KG1 (cell line): ENCODE results near the gene CBARP.

Experiments
- DNase-seq: peaks from one replicate; lab custom pipeline; 2025; lab: John Stamatoyannopoulos, UW

The CBARP gene

DNA sequence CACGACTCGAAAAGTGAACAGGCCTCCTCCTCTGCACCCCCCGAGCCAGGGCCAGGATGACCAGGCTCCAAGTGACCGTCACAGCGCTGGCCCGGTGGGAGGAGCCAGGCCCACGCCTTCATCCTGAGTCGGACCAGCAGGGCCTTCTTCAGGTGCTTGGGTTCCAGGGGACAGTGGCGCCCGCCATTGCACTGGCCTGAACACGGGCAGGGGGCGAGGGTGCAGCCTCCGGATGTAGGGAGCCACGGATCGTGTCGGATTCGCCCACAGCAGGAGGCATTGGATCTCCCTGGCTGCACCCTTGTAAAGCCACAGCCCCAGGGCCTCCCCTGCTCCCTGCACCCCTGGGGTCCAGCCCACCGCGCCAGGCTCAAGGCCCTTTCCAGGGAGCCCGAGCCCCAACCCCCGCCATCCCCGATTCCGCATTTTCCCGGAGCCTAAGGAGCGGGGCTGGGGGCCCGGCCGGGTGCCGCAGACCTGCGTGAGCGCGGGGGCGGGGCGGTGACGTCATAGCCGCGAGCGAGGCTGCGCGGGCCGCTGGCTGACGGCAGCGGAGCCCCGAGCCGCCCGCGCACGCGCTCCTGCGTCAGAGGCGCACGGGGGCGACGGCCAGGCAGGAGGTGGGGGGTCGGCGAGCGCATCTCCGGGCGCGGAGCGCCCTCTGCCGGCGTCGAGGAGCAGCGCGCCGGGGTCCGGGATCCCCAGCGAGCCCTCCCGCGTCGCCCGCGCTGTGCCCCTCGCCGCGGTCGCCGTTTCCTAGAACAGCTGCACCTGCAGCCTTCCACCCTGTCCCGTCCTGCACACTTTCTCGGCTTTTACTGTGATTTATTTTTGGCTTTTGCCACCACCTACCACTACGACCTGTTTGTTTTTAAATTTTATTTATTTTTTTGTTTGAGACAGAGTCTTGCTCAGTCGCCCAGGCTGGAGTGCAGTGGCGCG is 2.3 kb upstream of the CBARP start:
- peak; percentile 59 for DNase-seq

DNA sequence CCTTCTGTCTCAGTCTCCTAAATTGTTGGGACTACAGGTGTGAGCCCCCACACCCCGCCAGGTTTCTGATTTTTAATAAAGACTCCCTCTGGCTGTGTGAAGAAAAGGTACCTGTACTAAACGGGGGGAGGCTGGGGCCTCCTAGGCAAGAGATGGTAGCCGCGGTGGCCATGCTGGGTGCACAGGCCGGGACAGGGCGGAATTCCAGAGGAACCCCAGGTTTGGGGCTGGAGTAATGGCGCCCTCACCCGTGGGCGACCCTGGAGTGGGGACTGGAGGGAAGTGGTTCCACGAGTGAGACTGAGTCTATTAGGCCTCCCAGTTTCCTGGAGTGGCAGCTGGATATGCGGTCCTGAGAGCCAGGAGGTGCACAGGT is 1.6 kb upstream of the CBARP start:
- no peak for DNase-seq

DNA sequence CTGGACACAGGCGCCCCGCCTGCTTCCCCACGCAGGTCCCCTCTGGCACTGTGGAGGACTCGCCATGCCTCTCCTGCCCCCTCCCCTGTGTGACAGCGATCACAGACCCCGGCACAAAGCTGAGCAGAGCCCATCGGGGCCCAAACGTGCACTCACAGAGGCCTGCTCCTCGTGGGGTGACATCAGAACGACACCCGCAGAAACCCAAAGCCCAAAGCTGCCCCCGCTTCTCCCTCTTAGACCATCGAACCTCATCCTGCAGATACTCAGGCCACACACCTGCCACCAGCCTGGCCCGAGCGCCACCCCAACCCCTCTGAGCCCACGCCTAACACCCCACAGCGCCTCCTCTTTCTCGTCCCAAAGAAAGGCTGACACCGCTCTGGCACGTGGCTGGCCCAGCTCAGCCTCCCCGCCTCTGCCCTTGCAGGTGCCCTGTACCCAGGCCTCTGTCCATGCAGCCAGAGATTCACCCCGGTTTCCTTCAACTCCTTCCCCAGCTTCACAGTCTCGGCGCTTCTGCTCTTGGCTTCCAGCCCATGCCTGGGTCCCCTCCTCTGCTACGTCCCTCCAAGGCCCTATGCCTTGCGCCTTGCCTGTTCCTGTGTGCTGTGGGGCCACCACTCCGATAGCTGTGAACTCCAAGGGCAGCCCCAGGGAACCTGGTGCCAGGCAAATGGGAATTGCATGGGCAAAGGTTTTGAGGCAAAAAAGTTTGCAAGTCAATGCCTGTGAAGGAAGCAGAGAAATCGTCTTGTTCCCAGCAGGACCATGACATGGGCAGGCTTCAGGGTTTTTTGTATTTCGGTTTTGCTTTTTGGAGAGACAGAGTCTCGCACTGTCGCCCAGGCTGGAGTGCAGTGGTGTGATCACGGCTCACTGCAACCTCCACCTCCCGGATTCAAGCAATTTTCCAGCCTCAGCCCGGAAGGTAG is 831 bp upstream of the CBARP start:
- no peak for DNase-seq

DNA sequence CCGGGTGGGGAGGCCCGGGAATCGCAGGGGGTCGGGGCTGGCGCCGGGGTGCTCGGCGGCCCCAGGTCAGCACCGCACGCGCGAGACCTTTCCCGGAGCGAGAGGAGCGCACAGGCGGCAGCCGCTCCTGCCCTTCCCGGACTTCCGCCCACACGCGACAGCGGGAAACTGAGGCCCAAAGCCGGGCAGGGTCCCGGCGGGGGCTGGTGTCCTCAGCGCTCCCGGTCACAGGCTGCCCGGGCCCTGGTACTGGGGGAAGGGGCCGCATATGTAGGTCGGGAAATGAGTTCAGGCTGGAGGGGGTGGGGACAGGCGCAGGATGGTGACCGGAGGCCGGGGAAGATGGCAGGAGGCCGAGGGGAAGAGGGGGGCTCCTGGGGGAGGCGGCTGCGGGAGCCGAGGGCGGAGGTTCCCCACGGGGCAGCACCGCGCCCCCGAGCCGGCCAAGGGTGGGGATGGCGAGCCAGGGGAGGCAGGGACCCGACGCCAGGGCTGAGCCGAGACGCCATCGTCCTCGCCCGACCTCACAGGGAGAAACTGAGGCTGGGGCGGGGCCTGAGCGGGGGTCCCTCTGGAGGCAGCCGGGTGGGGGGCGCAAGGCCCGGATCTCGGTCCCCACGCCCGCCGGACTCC is 662 bp downstream of the CBARP start:
- DNase-seq: no peak

DNA sequence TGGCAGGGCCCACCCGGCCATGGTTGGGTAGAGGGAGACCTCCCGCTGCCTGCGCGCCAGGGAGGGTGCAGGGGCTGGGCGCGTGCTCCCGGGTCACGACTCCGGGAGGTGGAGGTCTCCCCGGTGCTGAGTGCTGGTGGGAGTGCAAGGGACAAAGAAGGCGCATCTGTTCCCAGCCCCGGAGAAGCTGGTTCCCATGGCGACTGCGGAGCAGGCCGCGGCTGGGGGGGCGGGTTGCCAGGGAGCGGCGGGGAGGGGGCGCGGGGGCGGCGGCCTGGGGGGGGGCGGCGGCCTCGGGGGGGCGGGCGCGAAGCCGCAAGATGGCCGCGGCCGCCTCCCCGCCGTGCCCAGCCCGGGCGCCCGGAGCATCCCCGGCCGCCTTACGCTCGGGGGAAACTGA is 1.2 kb downstream of the CBARP start:
- no peak for DNase-seq

DNA sequence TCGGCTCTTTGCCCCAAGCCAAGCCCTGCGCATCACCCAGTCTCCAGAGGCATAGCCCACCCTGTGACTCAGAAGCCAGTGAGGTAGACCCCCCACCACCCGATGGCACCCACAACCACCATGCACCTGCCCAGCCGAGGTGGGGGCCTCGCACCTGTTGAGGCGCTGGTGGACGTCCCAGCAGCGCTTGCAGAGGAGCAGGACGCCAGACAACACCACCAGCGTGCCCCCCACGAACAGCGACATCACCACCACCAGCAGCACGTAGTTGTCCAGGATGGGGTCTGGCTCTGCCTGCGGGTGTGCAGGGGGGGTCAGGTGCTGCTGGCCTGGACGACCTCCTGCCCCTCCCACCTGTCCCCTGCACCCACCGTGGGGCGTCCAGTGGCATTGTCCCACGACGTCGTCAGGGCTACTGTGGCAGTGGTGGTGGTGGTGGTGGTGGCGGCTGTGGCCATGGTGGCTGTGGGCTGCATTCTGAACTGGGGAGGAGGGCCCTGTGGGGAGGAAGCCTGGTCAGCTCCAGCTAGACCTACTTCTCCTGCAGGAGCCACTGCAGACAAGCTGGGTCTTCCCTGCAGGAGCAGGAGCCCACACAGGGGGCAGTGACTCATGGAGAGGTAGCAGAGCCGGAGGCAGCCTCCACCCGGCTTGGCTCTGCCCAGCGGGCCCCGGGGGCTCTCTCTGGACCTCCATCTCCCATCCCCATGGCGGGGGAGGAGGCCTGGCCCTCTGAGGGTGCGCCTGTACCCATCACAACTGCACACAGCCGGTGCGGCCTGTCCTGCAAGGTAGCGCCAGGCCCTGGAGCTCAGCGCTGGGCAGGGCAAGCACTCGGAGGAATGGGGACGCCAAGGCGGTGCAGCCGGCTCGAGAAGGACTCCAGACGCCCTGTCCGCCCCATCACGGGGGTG is 1.9 kb downstream of the CBARP start:
- no peak for DNase-seq

DNA sequence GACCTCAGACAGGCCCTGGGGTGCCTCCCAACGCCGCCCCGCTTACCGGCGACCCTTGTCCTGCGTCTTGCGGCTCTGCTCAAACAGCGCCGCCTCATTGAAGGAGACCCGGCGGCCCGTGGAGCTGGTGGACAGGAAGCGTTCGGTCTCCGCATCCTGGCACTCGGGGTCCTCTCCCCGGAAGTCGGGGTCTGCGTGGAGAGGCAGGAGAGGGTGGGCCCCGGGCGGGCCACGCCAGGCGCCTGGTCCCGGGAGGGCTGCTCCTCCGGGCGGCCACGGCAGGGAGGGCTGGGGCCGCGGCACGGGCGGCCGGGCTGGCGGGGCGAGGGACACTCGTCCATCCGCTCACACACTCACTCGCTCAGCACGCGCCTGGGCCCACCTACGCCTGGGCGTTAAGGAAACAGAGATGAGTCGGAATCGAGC is 2.8 kb downstream of the CBARP start:
- no peak for DNase-seq

DNA sequence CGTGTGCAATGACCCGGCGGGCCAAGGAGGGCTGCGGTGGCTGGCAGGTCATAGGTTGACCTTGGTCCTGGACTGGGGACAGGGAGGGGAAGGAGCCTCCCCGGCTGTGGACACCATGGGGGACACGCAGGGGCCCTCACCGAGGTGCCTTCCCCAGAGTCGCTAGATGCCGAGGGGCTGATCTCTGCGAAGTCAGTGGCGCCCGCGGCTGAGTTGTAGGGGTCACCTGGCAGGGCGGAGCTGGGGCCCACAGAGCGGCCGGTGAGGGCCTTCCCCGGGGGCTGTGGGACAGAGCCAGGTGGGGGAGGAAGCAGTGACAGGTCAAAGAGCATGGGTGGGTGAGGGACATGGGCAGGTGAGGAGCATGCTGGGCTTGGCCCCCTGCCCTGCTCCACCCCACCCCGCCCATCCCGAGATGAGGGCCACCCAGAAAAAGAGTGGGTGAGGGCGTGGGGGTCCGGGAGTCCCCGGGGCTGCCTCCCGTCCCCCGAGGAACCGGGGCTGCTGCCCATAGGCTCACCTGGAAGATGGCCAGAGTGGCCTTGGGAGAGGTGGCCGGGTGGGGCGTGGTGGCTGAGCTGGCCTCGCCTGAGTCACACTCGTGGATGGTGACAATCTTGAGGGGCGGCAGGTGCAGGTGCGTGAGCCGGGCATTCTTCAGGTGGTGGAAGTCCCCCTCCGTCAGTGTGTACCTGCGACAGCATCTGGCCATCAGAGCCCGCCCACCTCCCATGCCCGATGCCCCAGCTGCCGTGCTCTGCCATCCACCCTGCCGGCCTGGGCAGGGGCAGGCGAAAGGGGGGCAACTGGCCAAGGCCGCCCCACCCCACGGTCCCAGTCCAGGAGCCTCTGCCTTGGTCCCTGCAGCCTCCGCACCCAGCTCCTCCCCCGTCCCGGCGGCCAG is 3.5 kb downstream of the CBARP start:
- DNase-seq: no peak

DNA sequence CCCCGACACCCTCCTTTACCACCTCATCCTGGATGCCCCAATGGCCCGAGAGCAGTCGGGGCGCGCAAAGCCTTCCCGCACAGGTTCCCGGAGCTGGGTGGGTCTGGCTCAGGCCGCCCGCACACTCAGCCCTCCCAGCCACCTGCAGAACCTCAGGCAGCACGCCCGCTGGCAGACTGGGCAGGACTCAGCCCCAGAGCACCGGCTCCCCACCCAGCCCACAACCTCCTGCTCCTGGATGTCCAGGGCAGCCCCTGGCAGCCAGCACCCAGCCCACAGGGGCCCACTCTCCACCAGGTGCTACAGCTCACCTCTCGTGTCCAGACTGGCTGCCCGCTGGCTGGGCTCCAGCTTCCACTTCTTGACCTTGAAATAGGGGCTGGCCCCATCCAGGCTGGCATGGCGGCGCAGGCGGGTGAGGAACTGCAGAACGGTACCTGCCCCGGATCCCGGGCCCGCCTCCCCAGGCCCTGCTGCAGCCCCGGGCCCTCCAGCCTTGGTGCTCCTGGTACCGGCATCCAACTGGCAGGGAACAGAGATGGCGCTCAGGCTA is 4.6 kb downstream of the CBARP start:
- no peak for DNase-seq

DNA sequence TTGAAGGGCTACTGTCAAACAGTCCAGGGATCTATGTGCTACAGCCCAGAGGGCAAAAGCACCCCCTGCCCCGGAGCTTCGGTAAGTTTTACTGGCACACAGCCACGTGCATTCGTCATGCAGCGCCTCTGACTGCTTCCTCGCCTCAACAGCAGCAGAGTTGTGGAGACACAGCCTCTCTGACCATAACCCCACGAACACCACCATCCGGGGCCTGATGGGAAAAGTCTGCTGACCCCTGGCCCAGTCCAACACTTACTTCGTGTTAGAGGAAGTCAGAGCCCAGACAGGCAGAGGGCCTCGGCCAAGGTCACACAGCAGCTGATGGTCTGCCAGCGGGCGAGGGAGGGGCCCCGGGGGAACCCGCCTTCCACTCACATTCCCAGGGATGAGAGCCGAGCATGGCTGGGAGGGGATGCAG is 5.1 kb downstream of the CBARP start:
- no peak for DNase-seq

DNA sequence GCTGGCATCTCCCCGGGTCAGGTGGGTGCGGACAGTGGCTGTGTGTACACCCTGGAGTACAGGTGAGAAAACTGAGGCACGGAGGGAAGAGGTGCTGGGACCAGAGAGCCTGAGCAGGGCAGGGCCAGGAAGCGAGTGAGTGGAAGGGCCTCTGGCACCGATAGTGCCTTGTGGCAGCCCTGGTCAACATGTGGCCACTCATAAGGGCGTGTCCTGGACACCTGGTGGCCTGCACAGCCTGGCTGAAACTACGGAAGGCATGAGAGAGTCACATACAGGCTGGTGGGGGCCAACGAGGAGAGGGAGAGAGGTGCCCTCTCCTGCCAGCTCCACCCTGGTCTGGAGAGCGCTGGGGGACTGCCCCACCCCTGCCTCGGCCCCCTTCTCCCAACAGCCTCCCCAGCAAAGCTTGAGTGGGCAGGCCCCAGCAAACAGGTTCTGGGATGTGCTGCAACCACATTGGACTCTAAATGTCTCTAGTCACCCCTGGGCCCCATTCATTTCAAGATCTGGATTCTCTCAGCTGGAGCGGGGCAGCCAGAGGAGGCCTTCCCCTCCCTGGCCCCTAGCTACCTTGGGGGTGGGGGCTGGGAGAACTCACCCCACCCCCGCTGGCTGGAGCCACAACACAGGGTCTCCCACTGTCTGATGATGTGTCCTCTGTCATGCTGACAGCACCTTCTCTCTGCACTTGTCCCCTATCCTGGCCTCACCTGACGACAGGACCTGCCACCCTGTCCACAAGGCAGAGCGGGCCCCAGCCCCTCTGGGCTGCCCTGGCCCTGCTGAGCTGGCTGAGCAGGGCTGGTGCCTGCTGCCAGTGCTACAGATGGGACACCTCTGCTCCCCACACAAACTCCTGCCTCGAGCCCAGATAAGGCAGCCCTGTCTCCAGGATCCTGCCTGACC is 5.8 kb downstream of the CBARP start:
- no peak for DNase-seq

DNA sequence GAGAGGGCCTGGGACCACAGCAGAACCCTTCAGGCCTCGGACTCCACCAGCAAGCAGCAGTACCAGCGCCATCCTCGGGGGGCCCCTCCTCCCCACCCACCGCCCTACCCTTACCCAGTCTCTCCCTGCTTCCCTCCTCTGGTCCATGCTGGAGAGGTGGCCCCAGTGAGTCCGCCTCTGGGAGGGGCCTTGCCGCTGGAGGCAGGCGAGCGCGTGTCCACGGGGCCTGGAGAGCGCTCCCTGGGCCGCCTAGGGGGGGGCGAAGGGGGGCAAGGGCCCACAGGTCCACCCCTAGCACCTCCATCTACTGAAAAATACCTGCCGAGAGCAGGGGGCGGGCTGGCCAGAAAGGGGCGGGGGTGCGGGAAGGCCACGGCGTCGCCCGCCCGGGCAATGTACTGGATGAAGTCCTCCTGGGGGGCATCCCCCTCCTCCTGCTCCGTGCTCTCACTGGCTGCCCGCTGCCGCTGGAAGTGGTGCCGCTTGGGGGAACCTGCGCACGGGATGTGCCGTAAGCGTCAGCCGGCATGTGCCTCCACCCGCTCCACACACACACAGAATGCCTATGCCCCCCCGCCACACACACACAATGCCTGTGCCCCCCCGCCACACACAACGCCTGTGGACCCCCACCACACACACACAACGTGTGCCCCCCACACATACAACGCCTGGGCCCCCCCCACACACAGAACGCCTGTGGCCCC is 6.9 kb downstream of the CBARP start:
- DNase-seq: no peak

DNA sequence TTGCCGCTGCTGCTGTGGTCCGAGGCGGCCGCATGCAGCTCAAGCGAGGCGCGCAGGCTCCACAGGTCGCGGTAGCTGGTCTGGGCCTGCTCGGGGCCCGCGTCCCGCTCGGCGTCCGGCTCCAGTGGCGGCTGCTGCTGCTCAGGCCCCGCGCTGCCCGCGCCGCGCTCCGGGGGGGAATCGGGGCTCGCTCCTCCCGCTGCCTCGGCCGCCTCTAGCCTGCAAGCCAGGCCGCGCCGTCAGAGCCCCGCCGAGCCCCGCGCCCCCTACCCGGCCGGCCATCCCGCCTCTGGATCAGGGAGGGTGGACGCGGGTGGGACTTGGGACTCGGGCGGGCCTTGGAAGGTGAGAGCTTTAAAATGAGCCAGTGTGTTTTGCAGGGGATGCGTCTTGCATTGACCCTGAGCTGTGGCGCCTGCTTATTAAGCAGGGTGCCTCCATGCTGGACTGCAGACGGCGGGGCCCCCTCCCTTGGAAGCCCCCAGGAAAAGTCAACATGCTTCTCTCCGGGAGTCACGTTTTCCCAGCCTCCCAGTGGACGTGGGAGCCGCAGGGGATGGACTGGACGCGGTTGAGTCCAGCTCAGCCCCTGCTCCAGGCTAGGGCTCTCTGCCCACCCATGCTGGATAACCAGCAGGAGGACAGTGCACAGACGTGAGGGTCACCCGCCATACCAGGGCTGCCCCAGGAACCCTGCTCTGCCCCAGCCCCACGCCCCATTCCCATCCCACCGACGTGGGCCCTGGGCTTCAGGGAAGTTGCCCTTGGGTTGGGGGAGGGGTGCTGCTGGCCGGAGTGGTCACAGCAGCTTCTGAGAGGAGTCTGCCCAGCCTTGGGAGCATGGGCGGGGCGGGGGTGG is 7.7 kb downstream of the CBARP start:
- no peak for DNase-seq

DNA sequence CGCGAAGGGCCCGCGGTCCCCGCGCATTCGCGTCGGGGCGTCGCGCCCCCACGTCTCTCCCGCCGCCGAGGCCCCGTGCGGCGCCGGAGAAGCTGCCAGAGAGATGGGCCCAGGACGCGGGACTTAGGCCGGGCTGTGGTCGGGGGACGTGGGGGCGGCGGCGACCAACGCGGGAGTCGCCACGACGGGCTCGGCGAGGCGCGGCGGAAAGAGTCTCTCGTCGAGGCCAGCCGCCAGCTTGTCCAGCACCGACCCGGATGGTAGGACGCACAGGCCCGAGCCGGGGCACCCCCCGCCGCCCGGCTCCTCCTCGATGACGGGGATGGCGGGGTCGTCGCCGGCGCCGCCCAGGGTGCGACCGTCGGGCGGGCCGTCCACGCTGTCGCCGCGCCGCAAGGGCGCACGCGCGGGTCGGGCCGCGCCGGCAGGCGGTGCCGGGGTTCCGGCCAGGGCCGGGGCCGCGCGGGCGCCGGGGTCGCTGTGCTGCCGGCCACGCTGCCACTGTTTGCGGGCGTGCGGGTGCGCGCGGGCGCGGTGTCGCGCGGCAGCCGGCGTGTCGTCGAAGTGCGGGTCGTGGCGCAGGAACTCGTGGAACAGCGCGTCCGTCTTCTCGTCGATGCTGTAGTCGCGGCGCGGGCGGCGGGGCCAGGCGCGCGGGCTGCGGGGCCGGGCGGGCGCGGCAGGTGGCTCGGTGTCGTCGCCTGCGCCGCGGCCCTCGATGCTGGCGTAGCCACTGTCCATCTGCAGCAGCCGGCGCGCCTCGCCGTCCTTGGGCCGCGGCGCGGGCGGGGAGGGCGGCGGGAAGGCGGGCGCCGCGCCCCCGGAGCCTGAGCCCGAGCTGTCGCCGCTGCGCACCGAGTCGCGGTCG is 8.5 kb downstream of the CBARP start:
- no peak for DNase-seq

DNA sequence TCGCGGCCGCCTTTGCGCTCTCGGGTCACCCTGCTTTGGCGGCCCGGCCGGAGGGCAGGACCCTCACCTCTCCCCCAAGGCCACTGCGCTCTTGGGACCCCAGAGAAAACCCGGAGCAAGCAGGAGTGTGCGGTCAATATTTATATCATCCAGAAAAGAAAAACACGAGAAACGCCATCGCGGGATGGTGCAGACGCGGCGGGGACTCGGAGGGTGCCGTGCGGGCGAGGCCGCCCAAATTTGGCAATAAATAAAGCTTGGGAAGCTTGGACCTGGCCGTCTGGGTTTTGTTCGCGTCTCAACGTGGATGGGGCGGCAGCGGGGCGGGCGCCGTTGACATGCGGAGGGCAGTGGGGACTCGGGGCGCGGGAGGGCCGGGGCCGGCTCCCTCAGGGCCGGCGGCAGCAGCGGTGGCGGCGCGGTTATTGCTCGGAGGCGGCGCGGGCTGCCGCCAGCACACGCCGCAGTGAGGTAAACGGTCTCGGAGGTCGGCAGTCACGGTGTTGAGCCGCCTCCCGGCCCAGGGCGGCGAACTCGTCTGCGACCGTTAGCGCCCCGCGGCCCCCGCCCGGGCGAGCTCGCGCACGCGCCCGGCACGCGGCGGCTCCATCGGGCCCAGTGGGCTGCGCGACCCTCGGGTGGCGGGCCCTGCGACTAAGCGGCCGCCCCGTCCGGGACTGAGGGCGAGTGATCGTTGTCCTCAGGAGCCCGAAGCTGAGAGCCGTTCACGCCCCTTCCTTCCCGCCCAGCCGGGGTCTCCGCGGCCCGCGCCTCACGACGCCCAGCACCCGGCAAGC is 9.4 kb downstream of the CBARP start:
- no peak for DNase-seq
